Posterior vena cava (tissue), 2 donors: ENCODE measurements around the gene TRMT11. TPM values are rescaled to one million over a fixed set of nuclear protein-coding genes. Genes with fewer than 3 reads are reported as not detected.
A peak's percentile ranks its signal among the peaks of the same experiment; 100 is the strongest.
"Not testable (repeated sequence)": the region's sequence is repeated elsewhere in the genome, so short reads cannot be mapped to it uniquely, and the experiment has no call there.

Experiments
- DNase-seq: peaks from one replicate; pipeline ENCODE4 v3.0.0-alpha.2; 2020; ENCODE audit warnings: low spot score
- intact Hi-C, 2 donors: fragments of 100-400 bp; cut with DNase I; formaldehyde crosslinking; loops; one replicate each; pipeline versions ENCODE4 v1.14.1 to v1.14.2; 2022 to 2023
- long read RNA-seq, 2 donors: library from polyadenylated mRNA; unstranded; transcript quantifications; one replicate each; pipeline ENCODE4 v2.0.0, GENCODE V29; 2020 to 2021
- total RNA-seq, 2 donors: library from RNA; stranded (reverse); fragmentation: NEBNext Ultra II Directional; extraction: Animal tissue kit (Norgen Biotek cat#: 25700); gene quantifications; one replicate each; pipeline ENCODE4 v1.2.1, GENCODE V29; 2021
- donor health status: DM: yes; HTN: yes; CAD: no.
- donor health status: DM: yes; HTN: yes; CAD: no.

Gene TRMT11
- total RNA-seq, result 10 to 100 TPM; 19.8 to 22.4 TPM
- long read RNA-seq, donor 1, transcript TRMT11-201 (13 exons, 1,565 nt), result major isoform, 6 of 15 reads
- long read RNA-seq, donor 1, partial matches to known transcripts, result 0 of 15 reads
- long read RNA-seq, donor 1, other reads (novel, unspliced or antisense), result 9 of 15 reads
- long read RNA-seq, donor 2, transcript TRMT11-201 (13 exons, 1,565 nt), result major isoform, 14 of 26 reads
- long read RNA-seq, donor 2, partial matches to known transcripts, result 2 of 26 reads
- long read RNA-seq, donor 2, other reads (novel, unspliced or antisense), result 10 of 26 reads

DNA sequence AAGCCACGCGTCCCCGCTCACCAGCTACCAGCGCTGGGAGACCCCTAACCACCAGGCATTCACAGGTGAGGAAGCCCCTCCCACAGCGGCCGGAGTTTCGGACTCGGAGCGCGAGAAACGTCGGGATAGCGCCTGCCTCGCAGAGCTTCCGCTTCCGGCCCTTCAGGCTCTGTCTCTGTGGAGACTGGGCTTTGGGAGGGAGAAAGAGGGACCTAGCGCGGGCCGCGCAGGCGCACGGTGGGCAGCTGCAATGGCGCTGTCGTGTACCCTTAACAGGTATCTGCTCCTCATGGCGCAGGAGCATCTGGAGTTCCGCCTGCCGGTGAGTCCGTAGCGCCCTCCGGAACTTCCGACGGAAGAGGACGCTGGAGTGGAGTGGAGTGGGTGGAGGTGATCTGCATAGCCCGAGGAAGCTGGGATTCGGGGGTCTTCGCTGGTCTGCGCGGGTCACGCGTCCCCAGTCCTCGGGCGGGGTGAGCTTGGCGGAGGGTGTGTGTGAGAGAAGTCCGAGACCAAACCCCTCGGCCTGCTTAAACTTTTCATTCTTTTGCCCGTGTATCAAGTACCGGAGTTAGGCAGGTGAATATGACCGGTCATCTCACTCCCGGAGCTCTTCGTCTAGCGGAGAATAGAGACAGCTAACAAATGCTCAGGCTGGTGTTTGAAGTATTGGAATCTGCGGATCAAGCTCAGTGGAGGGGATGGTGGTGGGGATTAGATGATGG, at the start of gene TRMT11:
Gene TRMT11, plus strand, starts transcription at position 240 of the 725 bp plus-strand sequence. Its CDS starts 11 bp downstream, at position 251.
- intact Hi-C loops, result no loop called here
- peak; percentile 94 for DNase-seq

DNA sequence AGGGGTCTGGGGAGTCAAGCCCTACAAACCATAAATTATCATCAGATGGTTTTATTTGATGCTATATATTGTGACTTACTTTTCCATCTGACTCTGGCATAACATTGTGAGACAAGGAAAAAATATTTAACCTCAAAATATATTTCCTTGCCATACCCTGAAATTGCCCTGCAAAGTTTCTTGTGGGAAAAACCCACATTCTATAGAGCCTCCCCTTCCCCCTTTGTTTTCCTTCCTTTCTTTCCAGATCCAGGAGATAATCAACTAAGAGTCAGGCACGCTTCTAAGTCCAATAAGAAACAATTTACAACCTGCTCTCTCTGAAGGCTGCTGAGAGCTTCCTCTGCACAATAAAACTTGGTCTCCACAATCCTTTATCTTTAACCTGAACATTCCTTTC, 47.3 kb upstream of the TRMT11 start:
- intact Hi-C loops, result no loop called here
- DNase-seq, result no peak

- intact Hi-C loops, result no loop called here
- DNase-seq, result no peak
Measured at GRCh38 chr6:125939791-125940190, 46.5 kb upstream of the TRMT11 start.

DNA sequence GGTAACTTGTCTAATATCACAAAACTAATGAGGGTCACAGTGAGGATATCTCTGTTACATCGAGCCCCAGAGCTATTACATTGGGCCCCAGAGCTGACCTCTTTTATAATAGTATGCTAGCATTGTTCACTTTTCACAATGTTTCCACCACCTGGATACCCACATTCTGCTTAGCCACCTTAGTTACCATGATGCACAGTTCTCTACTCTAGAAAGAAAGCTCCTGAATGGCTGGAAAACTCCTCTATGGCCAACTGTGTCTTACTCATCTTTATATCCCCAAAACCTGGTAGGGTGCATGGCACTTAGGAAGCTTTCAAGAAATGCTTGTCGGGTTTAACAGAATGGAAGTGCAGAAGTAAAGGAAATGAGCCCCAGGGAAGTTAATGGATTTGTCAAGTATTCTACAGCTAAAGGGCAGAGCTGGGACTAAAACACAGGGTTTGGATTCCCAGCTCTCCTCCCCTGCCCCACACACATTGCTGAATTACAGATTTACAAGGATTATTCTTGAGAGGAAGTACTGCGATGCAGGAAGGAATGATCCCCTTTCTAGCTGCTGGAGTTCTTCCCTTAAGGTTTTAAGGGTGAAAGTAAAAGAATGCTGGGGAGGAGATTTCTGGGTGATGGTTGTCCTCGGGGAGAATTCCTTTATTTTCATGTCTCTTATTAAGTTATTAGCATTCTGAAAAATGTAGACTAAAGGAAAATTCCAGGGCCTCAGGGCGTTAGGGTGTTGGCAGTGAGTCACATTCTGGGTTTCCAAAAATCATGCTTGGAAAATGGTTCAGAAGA, 45.9 kb upstream of the TRMT11 start:
- no peak for DNase-seq

GRCh38 chr6:125942672-125943527, 43.4 kb upstream of the TRMT11 start:
- intact Hi-C loops, result no loop called here
- no peak for DNase-seq

More for the DNA sequence above, 45.9 kb upstream of the TRMT11 start:
- intact Hi-C loops, result no loop called here

DNA sequence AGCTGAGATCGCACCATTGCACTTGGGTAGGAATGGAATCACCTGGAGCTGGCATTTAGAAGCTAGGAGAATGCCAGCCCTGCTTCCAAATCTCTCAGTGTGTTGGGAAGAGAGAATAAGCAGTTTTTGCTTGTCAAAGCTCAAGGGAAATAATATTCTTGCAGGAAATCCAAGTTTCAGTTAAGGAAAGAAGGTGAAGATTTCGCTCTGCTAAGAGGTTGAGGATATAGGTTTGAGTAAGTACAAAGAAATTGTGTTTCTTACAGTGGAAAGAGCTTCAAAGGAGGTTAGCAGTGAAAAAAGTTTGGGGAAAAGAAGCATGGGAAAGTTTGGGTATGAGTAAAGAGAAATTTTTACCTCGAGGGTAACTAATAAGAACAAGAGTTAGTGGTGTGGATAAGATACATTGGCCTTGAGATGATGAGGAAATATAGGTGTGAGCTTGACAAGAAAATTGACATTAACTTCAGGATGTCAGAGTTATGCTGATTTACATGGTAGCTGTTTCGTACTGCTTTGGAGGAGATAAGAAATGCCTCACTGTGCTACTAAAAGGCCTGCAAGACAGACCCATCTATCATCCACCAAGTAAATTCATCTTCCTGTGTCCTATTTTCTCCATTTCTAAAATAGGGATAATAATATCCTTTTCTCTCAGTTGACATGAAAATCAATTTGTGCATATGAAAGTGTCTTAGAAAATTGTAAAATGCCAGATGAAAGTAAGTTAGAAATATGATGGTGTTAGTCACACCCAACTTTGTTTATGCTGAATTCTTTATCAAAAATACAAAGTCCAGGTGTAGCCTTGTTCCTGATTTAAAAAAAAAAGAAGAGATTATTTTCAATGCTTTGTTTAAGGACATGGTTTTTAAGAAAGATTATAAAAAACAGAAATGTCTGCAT, 42.6 kb upstream of the TRMT11 start:
- intact Hi-C loops, result no loop called here
- DNase-seq, result no peak

DNA sequence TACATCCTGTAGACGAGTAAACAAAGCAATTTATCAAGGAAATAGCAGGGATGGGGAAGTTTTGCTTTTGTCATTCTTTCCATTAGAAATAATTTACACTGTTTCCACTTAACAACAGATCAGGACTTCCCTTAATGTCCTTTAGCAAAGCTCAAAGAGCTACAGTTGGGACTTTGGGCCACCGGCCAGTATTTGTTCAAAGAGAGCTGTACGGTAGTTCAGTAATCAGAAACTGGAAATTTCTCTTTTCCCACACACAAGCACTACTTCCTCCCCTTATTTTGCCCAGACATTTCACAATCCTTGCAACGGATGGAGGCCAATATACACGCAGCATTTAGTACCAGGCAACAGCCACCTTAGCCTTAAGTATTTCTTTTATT, 41.9 kb upstream of the TRMT11 start:
- intact Hi-C loops, result no loop called here
- DNase-seq, result peak; percentile 88

GRCh38 chr6:125944896-125945295, 41.4 kb upstream of the TRMT11 start:
- intact Hi-C loops, result no loop called here
- DNase-seq, result no peak

- intact Hi-C loops, result no loop called here
- DNase-seq, result no peak
Measured at GRCh38 chr6:125945378-125946141, 40.8 kb upstream of the TRMT11 start.

GRCh38 chr6:125947615-125948014, 38.7 kb upstream of the TRMT11 start:
- intact Hi-C loops, result no loop called here

GRCh38 chr6:125948455-125948854, 37.9 kb upstream of the TRMT11 start:
- DNase-seq, result no peak
- intact Hi-C loops, result no loop called here

More at GRCh38 chr6:125947615-125948014, 38.7 kb upstream of the TRMT11 start:
- DNase-seq, result peak; percentile 81

- intact Hi-C loops, result no loop called here
- no peak for DNase-seq
Measured at GRCh38 chr6:125949069-125949468, 37.3 kb upstream of the TRMT11 start.

DNA sequence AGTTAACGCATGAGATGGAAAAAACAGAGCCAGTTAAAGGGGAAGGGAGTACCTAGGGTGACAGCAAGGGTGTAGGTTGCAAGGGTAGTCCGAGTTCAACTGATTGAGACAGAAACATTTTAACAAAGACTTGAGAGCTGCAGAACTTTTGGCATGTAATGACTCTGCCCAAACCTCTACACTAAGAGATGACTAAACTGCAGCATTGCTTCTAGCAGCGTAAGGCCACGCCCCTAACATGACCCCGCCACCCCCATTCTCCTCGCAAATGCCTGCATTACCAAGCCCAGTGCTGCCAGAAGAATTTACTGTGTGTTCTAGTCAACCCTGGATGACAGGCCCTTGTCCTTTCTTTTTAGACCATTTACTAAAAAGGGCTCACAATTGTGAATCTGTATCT, 36.0 kb upstream of the TRMT11 start:
- no peak for DNase-seq
- intact Hi-C loops, result no loop called here

- DNase-seq, intact Hi-C loops: not testable (repeated sequence)
Measured at GRCh38 chr6:125950716-125951115, 35.6 kb upstream of the TRMT11 start.

DNA sequence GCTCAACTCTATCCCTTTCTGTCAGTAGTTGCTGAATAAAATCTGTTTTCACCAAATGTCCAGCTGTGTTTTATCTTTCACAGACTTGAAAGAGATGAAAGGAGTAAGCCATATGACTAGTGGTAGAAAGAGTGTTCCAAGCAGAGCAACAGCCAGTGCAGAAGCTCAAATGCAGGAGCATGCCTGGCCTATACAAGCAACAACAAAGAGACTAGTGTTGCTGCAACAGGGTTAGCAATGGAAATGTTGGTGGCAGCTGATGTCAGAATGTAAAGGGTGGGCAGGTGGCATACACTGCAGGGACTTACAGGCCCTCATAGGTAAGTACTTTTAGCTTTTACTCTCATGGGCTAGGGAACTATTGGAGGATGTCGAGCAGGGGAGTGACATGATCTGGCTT, 35.0 kb upstream of the TRMT11 start:
- no peak for DNase-seq
- intact Hi-C loops, result no loop called here

- no peak for DNase-seq
- intact Hi-C loops, result no loop called here
Measured at GRCh38 chr6:125952764-125953501, 33.4 kb upstream of the TRMT11 start.

DNA sequence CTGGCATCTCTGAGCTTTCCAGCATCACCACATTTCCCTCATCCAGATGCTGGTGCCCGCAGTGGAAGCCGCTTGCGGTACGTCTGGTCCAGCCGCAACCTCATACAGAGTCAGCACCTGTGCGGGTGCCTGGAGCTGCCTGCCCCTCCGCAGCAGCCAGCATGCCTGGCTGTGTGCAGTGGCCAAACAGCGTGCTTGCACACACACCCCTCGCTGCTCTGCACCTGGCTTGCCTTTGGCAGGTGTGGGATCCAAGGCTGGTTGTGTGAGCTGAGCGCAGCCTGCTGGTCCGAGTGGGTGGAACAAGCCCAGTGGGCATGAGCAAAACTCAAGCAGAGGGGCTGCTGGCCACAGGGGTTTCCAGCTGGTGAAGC, 32.9 kb upstream of the TRMT11 start:
- intact Hi-C loops, result no loop called here
- DNase-seq, result no peak
